GM12878 (cell line): ENCODE data around the gene STK26. TPM values are rescaled to one million over a fixed set of nuclear protein-coding genes. Genes with fewer than 3 reads are reported as not detected.

Experiments
- ATAC-seq: fragments of 200-7000 bp; cut with Tn5 transposase; 3 replicates; pipeline ENCODE4 v1.9.1; 2020; ENCODE audit warnings: mild to moderate bottlenecking, moderate library complexity
- BruUV-seq: library from RNA; stranded (reverse); fragments of 400-500 nt; replicated peaks from 2 replicates; lab custom pipeline; 2021; lab: Mats Ljungman, UMichigan
- CTCF ChIA-PET: fragments of 300-600 bp; sonication (Branson Sonifier 250); formaldehyde crosslinking; extraction: SDS; loops from one replicate; lab custom pipeline; 2021; ENCODE audit warnings: inconsistent platforms; lab: Yijun Ruan, JAX
- POLR2A ChIA-PET: fragments of 350-600 bp; formaldehyde crosslinking; extraction: SDS; loops from one replicate; lab custom pipeline; 2021; ENCODE audit warnings: inconsistent platforms; lab: Charles Lee
- RAD21 ChIA-PET: fragments of 300-600 bp; sonication (Branson Sonifier 250); formaldehyde crosslinking; loops from one replicate; lab custom pipeline; 2023; ENCODE audit warnings: antibody characterized with exemption; ENCODE audit not compliant: unreplicated experiment; lab: Charles Lee
- SMC1A ChIA-PET: fragments of 300-600 bp; sonication (Branson Sonifier 250); formaldehyde crosslinking; loops from one replicate; lab custom pipeline; 2023; ENCODE audit not compliant: unreplicated experiment, uncharacterized antibody; lab: Charles Lee
- DNase-seq: peaks from one replicate; pipeline ENCODE4 v3.0.0-alpha.2; 2011; ENCODE audit warnings: low read depth, low spot score
- FAIRE-seq: peaks from 3 replicates; lab custom pipeline; 2011; peaks lifted over from hg19 to GRCh38; lab: Jason Lieb, UNC
- H2AFZ ChIP-seq: 2 replicates; pipeline ENCODE4 v1.6.0; 2011; ENCODE audit warnings: low read depth, low read length, control low read depth; ENCODE audit not compliant: control insufficient read depth
- H3K27ac ChIP-seq: 2 replicates; pipeline ENCODE4 v1.5.1; 2011; ENCODE audit warnings: control low read depth; ENCODE audit not compliant: control insufficient read depth, insufficient read depth
- H3K27me3 ChIP-seq, 2 experiments: replicated peaks in 1 of 2; 2 replicates each; pipeline versions ENCODE4 v1.6.0 to v1.6.1; 2011; ENCODE audit warnings: low read length in 1 of 2; ENCODE audit not compliant: control insufficient read depth in 2 of 2, insufficient read depth in 2 of 2
- H3K36me3 ChIP-seq, 2 experiments: 2 replicates each; pipeline ENCODE4 v1.5.1; 2011; ENCODE audit warnings: low read length in 1 of 2; ENCODE audit not compliant: control insufficient read depth in 2 of 2, insufficient read depth in 2 of 2
- H3K4me1 ChIP-seq: 2 replicates; pipeline ENCODE4 v1.6.1; 2011; ENCODE audit warnings: mild to moderate bottlenecking, low read length, moderate library complexity, mixed read lengths; ENCODE audit not compliant: control insufficient read depth, insufficient read depth
- H3K4me2 ChIP-seq: 2 replicates; pipeline ENCODE4 v1.6.0; 2011; ENCODE audit warnings: control low read depth; ENCODE audit not compliant: control insufficient read depth, insufficient read depth
- H3K4me3 ChIP-seq: fragments of 200-600 bp; sonication (generic); 2 replicates; pipeline ENCODE4 v1.5.1; 2016
- H3K79me2 ChIP-seq: 2 replicates; pipeline ENCODE4 v1.6.0; 2011; ENCODE audit warnings: low read length; ENCODE audit not compliant: control insufficient read depth, insufficient read depth
- H3K9ac ChIP-seq: 2 replicates; pipeline ENCODE4 v1.8.0; 2011; ENCODE audit warnings: low read length, control low read depth, mixed read lengths; ENCODE audit not compliant: control insufficient read depth, insufficient read depth
- H3K9me3 ChIP-seq: replicated peaks from 3 replicates; pipeline ENCODE4 v1.5.1; 2011; ENCODE audit warnings: mild to moderate bottlenecking, low read length; ENCODE audit not compliant: control insufficient read depth, insufficient read depth
- H4K20me1 ChIP-seq: 2 replicates; pipeline ENCODE4 v1.6.0; 2011; ENCODE audit not compliant: control insufficient read depth, insufficient read depth
- BCL3 ChIP-seq: IDR thresholded peaks from 2 replicates; pipeline ENCODE4 v1.6.1; 2011; ENCODE audit warnings: borderline replicate concordance, low read depth, mild to moderate bottlenecking, moderate library complexity, low read length; ENCODE audit not compliant: insufficient read depth, poor library complexity, severe bottlenecking
- E2F4 ChIP-seq: IDR thresholded peaks from 2 replicates; pipeline ENCODE4 v1.6.1; 2012; ENCODE audit warnings: low read depth, low read length, improper control_type of control experiment
- GATAD2B ChIP-seq: fragments of 450-650 bp; conservative IDR thresholded peaks from 2 replicates; pipeline ENCODE4 v1.6.1; 2017; ENCODE audit warnings: low read depth, mild to moderate bottlenecking, moderate library complexity
- HSF1 ChIP-seq: fragments of 150-350 bp; IDR thresholded peaks from 2 replicates; pipeline ENCODE4 v1.6.1; 2014; ENCODE audit warnings: mild to moderate bottlenecking, low read depth, low read length
- IKZF1 ChIP-seq: fragments of 450-650 bp; conservative IDR thresholded peaks from 2 replicates; pipeline ENCODE4 v1.6.1; 2017; ENCODE audit warnings: antibody characterized with exemption, mild to moderate bottlenecking
- IKZF2 ChIP-seq, 2 experiments: fragments of 450-650 bp; IDR thresholded peaks; 2 replicates each; pipeline ENCODE4 v1.6.1; 2017; ENCODE audit warnings: mild to moderate bottlenecking in 2 of 2, moderate library complexity in 2 of 2
- JUND ChIP-seq: IDR thresholded peaks from 2 replicates; pipeline ENCODE4 v1.6.1; 2012; ENCODE audit warnings: low read depth, mild to moderate bottlenecking, low read length, improper control_type of control experiment, moderate library complexity
- NFYA ChIP-seq: IDR thresholded peaks from 2 replicates; pipeline ENCODE4 v1.6.1; 2011; ENCODE audit warnings: low read depth, mild to moderate bottlenecking, low read length, improper control_type of control experiment, borderline replicate concordance
- PRDM15 ChIP-seq: fragments of 450-650 bp; formaldehyde crosslinking; IDR thresholded peaks from 2 replicates; pipeline ENCODE4 v1.4.0; 2020; ENCODE audit warnings: mild to moderate bottlenecking, moderate library complexity
- REST ChIP-seq: IDR thresholded peaks from 2 replicates; pipeline ENCODE4 v1.6.1; 2012; ENCODE audit warnings: mild to moderate bottlenecking, low read depth, low read length
- SIX5 ChIP-seq: IDR thresholded peaks from 2 replicates; pipeline ENCODE4 v1.6.1; 2011; ENCODE audit warnings: mild to moderate bottlenecking, low read depth, low read length, moderate library complexity; ENCODE audit not compliant: severe bottlenecking
- WGBS: methylation state at CpG from one replicate; pipeline ENCODE4 v1.1.6; 2016; ENCODE audit warnings: low lambda C conversion rate; ENCODE audit not compliant: insufficient replicate concordance, insufficient coverage; ENCODE audit errors: missing lambda C conversion rate; 5-methylcytosine and 5-hydroxymethylcytosine counted together
- in situ Hi-C: fragments of 300-500 bp; cut with MboI; formaldehyde crosslinking; loops from 9 replicates; pipeline ENCODE4 v1.14.3; 2018; ENCODE audit warnings: mixed read lengths
- intact Hi-C: fragments of 100-400 bp; cut with micrococcal nuclease; formaldehyde crosslinking; loops from one replicate; pipeline ENCODE4 v1.14.2; 2022; ENCODE audit not compliant: unreplicated experiment
- polyA plus RNA-seq, 11 experiments: library from polyadenylated mRNA; depleted of rRNA in 4 of 11; unstranded in 6 of 11; stranded (reverse) in 5 of 11; fragments of >200 nt; fragmentation: Nextera tagmentation in 4 of 11; fragmentation: Illumina TruSeq in 1 of 11; extraction: Ambion mirVana in 4 of 11; extraction: Trizol in 1 of 11; gene quantifications; 1 replicate in 1 of 11; 2 replicates in 10 of 11; pipeline versions ENCODE4 v1.2.1 to v1.2.3, GENCODE V29; 2011 to 2016; ENCODE audit warnings: inconsistent platforms in 2 of 11, missing spikeins in 2 of 11, low read depth in 1 of 11
- total RNA-seq, 4 experiments: library from RNA; depleted of rRNA in 3 of 4; stranded (reverse); fragments of >200 nt in 3 of 4; fragmentation: Illumina TruSeq in 1 of 4; extraction: Trizol in 1 of 4; gene quantifications; 2 replicates each; pipeline versions ENCODE4 v1.2.1 to v1.2.3, GENCODE V29; 2013 to 2021

The STK26 gene
- total and polyA plus RNA-seq, 10 of the 15 experiments (the other 5 are each of a cell fraction or from before 2014, with no cell fraction given) = 30.4 to 78.6 (median 58.8) TPM

- no peak for TF ChIP-seq NFYA
- no peak for TF ChIP-seq SIX5
- no peak for TF ChIP-seq BCL3
These were observed 22.4 kb downstream of the STK26 start (continued) for GRCh38 chrX:132045456-132045855.

- Histone ChIP-seq H3K27ac (no peak overlapping the region), H3K4me2 (no peak overlapping the region), H3K4me3 (no peak overlapping the region), H3K79me2 (peaks cover 51% of the 10 kb centered on the region), H3K9me3 (no peaks in the 10 kb centered on the region), H3K4me1 (no peaks in the 10 kb centered on the region), H2AFZ (no peak overlapping the region), H3K27me3 (no peaks in the 10 kb centered on the region), H4K20me1 (no peaks in the 10 kb centered on the region), H3K9ac (no peak overlapping the region), H3K36me3 (no peaks in the 10 kb centered on the region)
- DNase-seq = no peak
- BruUV-seq = no TSS peak
- ChIA-PET CTCF (interaction anchor here (0.8 kb wide), 1 partner anchor 17 kb away, joined by 3 read pairs; no protein-coding TSS in a partner anchor), POLR2A (no interaction called here), SMC1A (interaction anchor here (0.6 to 1.6 kb wide), 4 partner anchors 16 to 166 kb away, joined by 3 to 4 read pairs (median 3); no protein-coding TSS in a partner anchor), RAD21 (interaction anchor here (1.5 kb wide), 1 partner anchor 12 kb away, joined by 3 read pairs; no protein-coding TSS in a partner anchor)
- in situ Hi-C loops (no loop called here), intact Hi-C loops (no loop called here)
- FAIRE-seq = no peak
- ATAC-seq = no peak
- 33% methylated on average over 2 of the region's 2 CpGs for WGBS
- no peak for TF ChIP-seq REST
- no peak for TF ChIP-seq E2F4
- no peak for TF ChIP-seq JUND
- no peak for TF ChIP-seq HSF1
- TF ChIP-seq GATAD2B = no peak
- no peak for TF ChIP-seq PRDM15
- TF ChIP-seq IKZF2 (IDR thresholded peaks at IDR 0.05) = no peak
- no peak for TF ChIP-seq IKZF1
These were observed 23.4 kb downstream of the STK26 start for GRCh38 chrX:132046533-132046932.
